GM12873 (cell line): ENCODE measurements around the gene SNRPN.

Experiments used
- CTCF ChIP-seq: IDR thresholded peaks from 2 replicates; pipeline ENCODE4 v1.5.1; 2012; ENCODE audit warnings: low read depth, mild to moderate bottlenecking, moderate library complexity, low read length, control low read depth; ENCODE audit not compliant: insufficient read depth; ENCODE audit errors: missing control alignments

The SNRPN gene

DNA sequence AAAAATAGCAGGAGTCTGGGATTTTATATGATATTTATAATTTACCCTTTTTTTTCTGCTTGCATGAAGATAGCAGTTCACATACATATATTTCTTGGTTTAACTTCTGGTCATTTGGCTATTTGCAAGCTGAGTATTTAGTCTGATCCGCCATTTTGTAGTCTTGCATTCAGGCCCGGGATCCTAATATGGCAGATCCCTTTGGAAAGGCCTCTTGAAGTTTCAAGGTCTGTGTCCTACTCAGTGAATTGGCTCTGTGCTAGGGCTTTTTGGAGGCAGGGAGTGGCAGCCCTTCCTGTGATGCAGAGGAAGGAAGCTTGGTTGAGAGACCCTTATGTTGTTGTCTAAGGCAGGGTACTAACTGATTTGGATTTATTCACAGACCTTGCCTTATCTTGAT, 2.9 kb downstream of the SNRPN start:
- no peak for TF ChIP-seq CTCF

GRCh38 chr15:24961967-24962366, 7.2 kb downstream of the SNRPN start:
- no peak for TF ChIP-seq CTCF

DNA sequence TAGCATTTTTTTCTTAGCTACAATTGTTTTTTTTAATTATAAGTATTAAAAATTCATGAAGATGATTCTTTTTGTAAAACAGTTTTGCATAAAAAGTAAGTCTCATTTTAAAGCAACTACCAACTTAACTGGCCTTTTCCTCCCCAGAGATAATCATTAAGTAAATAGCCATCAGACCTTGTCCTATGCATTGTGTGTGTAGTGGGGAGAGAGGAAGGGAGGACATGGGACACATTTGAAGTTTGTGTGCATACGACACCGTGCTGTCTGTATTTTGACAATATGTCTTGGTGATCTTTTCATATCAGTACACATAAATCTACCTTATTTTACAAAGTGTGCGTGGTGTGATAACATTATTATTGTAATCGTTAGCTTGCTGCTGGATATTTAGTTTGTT, 8.1 kb downstream of the SNRPN start:
- TF ChIP-seq CTCF, result no peak

- no peak for TF ChIP-seq CTCF
Measured at GRCh38 chr15:24966364-24967103, 11.7 kb downstream of the SNRPN start.

DNA sequence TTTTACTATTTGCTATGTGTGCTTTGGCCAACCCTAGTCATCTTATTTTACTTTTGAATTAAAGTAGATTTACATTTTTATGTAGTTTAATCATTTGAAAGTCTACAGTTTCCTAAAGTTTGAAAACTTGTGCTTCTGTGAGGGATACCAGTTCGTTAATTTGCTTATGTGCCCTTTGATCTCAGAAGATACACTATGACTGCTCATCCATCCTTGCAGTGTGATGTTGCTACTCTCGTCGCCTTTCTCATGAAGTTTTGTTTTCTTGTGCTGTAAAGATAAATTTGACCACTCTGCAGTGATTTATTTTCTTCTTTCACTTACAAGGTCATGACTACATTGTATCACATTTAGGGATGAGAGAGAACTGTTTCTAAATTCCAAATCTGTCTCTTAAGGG, 16.3 kb downstream of the SNRPN start:
- no peak for TF ChIP-seq CTCF

DNA sequence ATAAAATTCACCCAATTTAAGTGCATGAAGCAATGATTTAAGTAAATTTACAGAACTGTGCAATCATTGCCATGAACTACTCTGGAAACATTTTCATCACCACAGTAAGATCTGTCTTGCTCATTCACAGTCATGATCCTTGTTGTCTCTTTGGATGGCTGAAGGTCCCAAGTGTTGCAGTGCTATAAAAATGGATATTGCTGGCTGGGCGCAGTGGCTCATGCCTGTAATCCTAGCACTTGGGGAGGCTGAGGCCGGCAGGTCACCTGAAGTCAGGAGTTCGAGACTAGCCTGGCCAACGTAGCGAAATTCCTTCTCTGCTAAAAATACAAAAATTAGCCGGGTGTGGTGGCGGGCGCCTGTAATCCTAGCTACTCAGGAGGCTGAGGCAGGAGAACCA, 17.0 kb downstream of the SNRPN start:
- TF ChIP-seq CTCF, result no peak

DNA sequence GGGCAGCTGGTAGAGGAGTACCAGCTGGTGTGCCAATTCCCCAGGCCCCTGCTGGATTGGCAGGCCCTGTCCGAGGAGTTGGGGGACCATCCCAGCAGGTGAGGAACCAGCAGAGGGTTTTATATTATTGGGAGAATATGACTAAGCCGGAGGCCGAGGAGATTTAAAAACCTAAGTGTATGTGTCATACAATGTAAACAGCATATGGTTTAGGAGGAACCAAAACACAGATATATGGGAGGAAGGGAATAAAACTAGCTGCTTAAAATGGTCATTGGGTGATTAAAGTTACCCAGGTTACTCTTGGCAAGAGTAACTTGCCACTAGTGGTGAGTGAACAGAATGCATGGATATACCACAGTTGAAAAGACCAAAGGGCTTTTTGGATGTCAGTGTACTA, 22.1 kb downstream of the SNRPN start:
- peak; percentile 3 for TF ChIP-seq CTCF

DNA sequence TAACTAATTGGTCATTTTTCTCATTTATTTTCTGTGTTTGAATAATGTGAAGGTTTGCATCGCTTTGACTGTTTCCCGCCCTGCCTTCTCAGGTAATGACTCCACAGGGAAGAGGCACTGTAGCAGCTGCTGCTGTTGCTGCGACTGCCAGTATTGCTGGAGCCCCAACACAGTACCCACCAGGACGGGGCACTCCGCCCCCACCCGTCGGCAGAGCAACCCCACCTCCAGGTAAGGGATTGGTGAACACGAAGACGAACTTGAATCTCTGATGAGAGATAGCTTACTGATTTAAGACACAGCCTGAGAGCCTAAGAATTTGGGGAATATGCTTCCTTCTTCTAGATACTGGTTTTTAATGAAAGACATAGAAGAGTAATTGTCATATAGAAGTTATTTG, 22.9 kb downstream of the SNRPN start:
- TF ChIP-seq CTCF, result no peak
